HG03196 (cell line): Measurements from ENCODE around the gene SMIM45.

Source experiments
- ATAC-seq: cut with Tn5 transposase; IDR thresholded peaks from one replicate; pipeline ENCODE4 v1.9.1; 2021; ENCODE audit not compliant: unreplicated experiment

Gene SMIM45

DNA sequence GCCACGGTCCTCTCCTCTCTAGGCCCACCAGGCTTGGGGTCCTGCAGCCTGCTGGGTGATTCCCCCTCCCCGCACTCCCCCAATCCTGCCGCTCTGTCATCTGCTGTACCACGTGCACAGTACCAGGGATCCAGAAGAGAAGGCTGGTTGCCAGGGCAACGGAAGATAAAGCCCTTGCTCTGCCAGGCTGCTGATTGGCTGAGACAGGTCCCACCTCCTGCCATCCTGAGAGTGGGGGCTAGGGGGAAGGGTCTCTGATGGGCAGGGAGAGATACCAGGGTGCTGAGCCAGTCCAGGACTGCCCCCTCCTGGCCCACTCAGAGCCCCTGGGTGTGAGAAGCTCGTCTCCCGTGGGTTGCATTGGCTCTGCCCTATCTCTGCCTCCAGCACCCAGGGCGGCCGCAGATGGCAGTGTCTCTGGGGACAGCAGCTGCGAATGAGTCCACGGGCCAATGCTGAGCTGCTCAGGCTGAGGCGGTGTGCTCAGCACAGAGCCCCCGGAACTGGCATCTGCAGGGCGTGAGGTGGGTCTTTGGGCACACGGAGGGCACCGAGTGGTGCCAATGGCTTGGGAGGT lies at the start of gene SMIM45:
TSS of gene SMIM45 (plus strand) at position 253 of the 577 bp plus-strand sequence.
- ATAC-seq: no peak

- ATAC-seq: no peak
Observed at GRCh38 chr22:41902932-41903421, 49.0 kb upstream of the SMIM45 start.

DNA sequence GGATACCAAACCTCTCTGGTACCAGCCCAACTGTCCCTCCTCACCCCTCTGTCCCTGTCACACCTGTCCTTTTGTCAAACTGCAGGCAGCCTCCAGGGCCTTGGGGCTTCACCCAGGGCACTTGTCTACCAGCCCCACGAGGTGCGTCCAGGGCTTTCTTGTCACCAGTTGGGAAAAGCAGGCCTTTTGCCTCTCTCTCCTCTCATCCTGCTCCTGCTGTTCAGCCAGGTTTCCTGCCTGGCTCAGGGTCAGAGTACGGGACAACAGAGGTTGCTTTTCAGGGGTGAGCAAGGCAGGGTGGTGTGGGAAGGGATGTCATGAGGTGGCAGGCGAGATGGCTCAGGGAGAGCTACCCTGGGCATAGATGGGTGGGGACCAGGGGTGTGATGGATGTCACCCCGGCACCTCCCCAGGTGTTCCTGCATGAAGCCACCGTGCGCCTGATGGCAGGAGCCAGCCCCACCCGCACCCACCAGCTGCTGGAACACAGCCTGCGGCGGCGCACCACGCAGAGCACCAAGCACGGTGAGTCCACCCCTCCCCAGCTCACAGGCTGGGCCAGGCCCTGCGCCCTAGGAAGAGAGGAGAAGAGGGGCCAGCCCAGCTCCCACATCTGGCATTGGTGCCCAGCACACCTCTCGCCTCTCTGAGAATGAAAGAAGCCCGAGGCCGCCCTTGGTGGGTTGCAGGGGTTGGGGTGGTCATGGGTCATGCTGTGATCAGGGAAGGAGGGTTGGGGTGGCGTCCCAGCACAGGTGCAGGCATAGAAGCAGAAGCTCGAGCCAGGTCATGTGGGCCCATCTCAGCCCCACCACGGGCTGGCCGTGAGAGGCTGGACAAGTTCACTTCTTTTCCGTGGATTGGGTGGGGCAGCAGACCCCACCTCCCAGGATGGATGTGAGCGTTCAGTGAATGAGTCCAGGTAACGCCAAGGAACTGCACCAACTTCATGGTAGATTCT lies 47.2 kb upstream of the SMIM45 start:
- no peak for ATAC-seq

DNA sequence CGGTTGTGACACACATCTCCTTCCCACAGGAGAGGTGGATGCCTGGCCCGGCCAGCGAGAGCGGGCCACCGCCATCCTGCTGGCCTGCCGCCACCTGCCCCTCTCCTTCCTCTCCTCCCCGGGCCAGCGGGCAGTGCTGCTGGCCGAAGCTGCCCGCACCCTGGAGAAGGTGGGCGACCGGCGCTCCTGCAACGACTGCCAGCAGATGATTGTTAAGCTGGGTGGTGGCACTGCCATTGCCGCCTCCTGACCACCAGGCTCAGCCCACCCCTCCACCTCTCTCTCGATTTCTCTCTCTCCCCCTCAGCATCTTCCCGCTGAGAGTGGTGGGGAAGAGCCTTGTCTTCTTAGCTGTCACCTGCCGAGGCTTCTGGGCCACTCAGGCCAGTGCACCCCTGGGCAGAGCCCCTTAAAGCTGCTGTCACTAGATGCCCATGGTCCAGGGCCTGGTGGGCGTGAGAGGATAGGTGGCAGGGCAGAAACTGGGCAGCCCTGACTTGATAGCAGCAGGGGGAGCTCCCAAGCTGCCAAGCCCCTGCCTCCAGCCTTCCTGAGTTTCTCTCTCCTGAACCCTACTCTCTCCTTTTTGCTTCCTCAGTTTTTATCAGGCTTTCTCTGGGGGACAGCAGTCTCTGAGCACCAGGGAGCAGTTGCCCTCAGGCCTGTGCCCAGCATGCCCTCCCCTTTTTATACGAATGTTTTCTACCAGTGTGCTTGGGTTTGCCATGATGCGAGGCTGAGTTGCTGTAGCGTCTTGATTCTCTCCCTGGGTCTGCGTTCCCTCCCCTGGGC lies 46.3 kb upstream of the SMIM45 start:
- no peak for ATAC-seq

DNA sequence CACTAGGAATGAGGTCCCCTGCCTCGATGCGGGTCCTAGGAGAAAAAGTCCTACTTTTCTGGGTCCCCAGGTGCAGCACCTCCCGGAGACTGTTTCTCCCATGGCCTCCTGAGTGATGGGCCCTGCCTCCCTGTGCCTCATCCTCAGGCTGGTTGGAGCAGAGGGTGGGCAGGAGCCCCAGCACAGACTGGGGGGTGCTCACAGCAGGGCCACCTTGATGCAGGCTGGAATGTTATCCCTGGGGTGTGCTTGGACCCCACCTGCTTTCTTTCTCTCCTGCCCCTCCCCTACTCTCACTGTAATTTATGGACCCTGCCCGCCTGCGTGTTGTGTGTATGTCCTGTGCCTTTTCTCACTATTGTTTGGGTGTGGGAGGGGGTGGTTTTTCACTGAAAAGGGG lies 45.1 kb upstream of the SMIM45 start:
- ATAC-seq: no peak

DNA sequence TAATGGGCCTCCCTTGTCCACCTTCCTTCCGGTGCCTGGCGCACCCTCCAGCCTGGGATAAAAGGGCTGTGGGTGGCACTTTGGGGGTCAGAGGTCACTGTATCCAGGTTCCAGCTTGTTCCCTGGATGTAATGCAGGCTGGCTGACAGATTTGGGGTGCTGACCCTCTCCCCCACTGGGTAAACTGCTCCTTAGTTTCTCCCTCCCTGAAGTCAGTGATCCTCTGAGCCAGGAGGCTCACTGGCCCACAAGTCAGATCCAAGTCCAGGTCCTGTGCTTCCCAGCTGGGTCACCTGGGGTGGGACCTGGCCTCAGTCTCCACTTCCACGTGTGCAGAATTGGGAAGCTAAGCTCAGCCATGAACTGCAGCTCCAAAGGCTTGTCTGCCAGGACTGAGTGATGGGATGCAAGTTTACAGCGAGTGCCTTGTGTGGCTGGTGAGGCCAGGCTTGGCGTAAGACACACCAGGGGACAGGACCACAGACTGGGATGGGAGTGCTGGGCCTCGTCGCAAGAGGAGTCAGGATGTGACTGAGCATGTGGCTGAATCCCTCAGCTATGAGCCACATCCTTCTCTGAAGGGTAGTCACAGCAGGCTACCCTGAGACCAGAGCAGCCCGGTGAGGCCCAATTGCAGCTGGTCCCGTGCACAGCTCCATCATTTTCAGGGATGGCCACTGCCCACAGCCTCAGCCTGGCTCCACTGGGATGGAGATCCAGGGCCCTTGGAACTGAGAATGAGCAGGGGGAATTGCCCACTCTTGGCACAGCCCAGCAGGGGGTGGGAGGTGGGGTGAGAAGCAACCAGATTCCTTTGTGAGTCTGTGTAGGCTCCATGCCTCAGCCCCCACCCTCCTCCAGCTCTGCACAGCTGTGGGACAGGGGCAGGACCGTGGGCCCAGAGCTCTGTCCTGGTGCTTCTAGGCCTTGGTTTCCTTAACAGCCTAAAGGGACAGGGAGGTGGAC lies 44.2 kb upstream of the SMIM45 start:
- ATAC-seq: no peak

DNA sequence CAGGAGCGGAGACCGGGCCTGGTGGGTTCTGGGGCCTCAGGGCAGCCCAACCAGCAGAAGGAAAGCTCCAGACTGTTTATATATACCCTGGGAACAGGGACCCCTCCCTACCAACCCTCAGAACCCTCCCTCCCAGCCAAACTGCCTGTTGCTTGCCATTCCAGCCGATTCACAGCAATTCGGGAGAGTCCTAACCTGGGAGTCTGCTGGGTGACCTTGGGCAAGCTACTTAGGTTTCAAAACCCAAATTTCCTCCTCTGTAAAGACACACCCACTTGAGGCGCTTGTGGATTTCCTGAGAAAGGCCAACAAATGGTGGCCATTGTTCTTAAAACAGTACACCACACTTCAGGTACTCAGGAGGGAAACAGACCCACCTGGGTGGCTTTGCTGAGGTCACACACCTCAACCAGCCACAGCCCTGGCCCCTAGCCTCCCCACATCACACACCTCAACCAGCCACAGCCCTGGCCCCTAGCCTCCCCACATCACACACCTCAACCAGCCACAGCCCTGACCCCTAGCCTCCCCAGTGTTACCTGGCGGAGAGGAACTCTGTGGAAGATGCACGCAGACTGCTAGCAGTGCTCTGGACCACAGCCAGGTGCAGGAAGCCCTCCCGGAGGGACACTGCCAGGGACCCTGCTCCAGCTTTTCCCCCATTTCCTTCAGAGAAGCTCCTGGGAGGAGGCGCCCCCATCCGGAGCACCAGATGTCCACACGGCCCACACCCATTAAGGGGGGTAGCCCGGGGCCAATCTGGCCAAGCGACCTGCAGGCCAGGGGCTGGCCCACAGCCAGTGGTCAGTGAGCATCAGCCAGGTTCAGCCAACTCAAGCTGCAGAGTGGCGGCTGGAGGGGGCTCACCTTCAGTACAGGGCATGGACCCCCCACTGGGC lies 43.3 kb upstream of the SMIM45 start:
- ATAC-seq: no peak

DNA sequence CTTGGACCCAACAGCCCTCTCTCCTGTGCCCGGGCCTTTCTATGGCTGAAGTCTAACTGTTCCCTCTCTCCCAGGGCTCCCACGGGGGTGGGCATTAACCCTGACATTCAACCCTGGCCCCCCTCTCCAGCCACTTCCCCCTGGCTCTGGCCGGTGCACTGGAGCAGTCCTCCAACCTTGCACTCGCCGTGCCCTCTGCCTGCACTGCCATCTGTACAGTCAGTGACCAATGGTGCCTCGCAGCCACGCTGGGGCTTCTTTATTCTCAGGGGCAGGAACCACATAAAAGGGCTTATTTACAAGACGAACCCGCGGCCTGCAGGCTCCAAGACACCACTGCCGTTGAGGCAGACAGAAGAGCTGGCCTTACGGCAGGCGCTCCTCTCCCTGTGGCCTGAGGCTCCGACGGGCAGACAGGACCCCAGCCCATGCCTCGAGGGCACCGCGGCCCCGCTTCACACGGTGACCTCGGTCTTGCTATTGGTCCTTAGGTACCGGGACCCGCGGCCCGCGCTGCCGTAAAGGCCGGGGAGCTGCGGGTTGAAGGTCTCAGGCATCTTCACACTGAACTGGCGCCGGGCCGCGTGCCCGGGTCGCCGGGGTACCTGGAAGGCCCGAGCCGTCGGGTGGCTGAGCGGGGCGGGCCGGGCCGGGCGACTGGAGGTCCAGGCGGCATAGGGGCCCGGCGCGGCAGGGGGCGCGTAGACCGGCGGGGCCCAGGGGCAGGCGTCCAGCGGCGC lies 42.5 kb upstream of the SMIM45 start:
- no peak for ATAC-seq

DNA sequence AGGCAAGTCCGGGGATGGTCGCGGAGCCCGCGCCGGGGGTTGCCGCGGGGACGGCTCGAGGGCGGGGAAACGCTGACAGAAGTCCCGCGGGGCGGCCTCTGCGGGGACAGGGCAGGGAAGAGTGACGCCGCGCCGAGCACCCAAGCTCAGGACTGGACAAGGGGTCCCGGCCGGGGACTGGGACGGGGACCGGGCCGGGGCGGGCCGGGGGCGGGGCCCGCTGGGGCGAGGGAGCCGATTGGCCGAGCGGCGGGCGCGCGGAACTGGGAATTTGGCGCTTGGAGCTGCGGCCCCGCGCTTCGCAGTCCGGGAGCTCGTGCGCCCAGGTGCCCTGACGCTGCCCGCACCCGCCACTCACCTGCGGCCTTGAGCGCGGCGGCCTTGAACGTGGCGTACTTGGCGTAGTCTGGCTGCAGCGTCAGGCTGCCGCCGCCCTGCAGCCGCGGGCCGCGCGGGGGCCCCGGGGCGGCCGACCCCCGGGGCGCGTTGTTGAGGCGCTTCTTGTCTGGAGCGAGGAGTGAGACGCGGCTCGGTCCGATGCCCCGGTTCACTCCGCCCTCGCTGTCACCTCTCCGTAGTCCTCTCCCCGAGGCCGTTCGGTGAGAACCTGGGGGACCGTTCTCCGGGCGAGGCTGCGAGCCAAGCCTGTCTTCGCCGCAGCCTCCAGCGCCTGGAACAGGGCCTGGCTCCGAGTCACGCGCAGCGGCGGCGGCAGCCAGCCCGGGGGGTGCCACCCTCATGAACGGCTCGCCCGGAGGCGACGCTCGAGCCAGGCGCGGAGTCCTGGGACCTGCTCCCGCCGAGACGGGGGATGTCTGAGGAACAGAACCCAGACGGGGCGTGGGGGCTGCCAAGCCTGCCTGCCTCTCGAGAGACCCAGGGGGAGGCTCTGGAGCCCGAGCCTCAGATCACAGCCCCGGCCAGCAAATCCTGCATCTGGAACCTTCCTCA lies 41.6 kb upstream of the SMIM45 start:
- no peak for ATAC-seq

DNA sequence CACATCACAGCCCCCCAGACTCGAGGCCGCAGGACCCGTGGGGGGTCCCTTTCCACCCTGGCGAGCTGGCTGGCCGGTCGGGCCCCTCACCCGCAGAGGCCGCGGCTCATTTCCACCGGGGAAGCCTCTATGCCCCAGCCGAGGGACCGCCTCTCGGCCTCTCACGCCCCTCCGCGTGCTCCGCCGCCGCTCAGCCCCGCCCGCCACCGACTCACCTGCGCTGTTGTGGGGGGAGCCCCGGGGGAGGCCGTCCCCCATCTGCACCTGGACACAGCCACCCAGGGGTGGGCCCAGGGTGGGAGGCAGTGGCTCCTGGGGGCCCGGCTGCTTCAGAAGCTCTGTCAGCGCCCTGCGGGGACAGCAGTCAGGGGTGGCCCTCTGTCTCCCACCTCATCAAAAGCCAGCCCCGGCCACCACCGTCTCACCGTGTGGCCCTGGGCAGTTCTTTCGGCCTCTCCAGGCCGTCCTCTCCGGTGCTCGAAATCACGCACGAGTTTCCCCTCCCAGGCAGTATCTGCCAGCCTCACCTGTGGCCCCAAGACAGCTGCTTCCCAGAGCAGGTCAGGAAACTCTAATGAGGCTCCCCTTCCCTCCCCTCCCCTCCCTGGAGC lies 40.8 kb upstream of the SMIM45 start:
- no peak for ATAC-seq

DNA sequence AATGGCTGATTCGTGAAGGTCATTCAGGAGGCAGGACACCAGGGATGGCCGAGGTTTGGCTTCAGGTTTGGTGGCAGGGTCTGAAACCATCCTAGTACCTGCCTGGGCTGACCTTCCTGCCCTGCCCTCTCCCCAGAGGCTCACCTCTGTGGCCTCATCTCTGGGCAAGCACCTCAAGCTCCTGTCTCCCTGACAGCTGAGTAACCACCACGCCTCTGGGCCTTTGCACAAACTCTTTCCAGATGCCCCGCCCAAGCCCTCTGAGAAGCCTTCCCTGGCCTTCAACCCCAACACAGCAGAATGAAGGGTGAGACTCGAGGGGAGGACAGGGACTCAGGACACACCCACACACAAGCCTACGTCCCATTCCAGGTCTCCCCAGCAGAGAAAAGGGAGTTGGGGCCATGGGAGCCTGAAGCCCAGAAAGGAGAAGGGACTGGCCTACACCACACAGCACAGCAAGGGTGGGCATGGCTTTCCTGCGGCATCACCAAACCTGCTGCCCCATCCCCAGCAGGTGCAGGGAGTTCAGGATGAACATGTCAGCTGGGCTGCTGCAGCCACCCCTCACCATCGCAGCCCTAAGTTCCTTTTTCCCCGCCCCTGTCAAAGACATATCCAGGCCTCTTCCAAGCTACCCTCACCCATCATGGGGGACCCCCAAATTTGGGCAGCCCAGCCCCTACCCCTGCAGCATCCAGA lies 39.5 kb upstream of the SMIM45 start:
- ATAC-seq: no peak

- no peak for ATAC-seq
Observed at GRCh38 chr22:41913040-41913719, 38.8 kb upstream of the SMIM45 start.

DNA sequence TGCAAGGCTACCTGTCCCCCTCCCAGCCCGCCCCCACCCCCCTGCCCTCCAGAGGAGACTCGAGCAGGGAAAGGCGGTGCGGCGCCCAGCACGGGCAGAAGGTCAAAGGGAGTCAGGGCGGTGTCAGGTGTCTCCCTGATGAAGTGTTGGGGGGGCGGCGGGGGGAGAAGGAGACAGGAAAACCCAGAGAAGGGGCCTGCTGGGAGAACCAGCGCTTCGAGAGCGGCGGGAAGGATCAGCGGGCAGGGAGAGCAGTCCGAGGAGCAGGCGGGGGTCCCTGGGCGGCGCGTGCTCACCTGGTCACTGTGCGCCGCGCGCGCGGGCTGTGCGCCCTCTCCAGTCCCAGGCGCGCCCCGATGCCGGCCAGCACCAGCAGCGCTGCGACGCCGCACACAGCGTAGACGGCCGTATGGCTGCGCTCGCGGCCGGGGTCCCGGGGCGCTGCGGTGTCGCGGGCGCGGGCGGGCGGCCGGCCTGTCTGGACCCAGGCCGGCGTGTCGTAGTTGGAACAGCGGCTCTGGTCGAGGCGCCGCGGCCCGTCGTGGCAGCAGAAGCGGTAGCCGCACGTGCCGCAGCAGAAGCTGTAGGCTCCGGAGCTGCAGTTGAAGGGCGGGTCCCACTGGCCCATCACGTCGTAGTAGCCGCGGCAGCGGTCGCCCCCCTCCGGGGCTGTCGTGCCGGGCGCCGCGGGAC lies 38.0 kb upstream of the SMIM45 start:
- ATAC-seq: no peak

DNA sequence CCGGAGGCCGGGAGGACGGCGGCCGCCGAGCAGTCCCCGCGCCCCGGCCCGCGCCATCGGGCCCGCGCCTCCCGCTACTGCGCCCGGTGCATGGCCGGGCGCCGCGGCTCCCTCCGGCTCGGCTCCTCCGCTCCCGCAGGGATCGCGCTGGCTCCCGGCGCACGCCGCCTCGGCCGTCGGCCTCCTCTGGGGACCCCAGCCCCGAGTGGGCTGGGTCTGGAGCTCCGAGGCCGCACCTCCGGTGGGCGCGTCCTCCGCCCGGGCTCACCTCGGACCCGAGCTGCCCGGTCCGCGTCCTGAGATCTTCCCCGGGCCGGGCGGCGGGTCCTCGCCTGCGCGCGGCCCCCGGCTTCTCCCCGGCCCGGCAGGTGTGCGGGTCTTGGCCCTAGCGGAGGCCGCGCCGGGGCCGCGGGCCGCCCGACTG lies 37.3 kb upstream of the SMIM45 start:
- no peak for ATAC-seq

- ATAC-seq: no peak
Observed at GRCh38 chr22:41915035-41915785, 36.7 kb upstream of the SMIM45 start, which contains the start of gene SHISA8. TSS of gene SHISA8 (minus strand) at chr22:41915074. CDS start at chr22:41914667, 407 bp downstream.
